Heart right ventricle (tissue), 16 donors: ENCODE measurements around the gene AKAP5. TPM values are rescaled to one million over a fixed set of nuclear protein-coding genes. Genes with fewer than 3 reads are reported as not detected.
A peak's percentile ranks its signal among the peaks of the same experiment; 100 is the strongest.

ENCODE experiments used
- ATAC-seq, 8 donors: fragments of 200-7000 bp; cut with Tn5 transposase; one replicate each; pipeline ENCODE4 v1.9.1; 2020; ENCODE audit warnings: mild to moderate bottlenecking in 8 of 8, moderate library complexity in 8 of 8, moderate number of reproducible peaks in 1 of 8
- DNase-seq, 2 donors: peaks; one replicate each; pipeline ENCODE4 v3.0.0-alpha.2; 2020
- H3K27ac ChIP-seq, 10 donors: fragments of 200-600 bp; sonication (generic) in 2 of 10; one replicate each; pipeline versions ENCODE4 v1.5.0 to v1.8.0; 2020 to 2022; ENCODE audit warnings: mild to moderate bottlenecking in 3 of 10
- H3K27me3 ChIP-seq, 7 donors: fragments of 200-600 bp; one replicate each; pipeline ENCODE4 v1.8.0; 2021 to 2022; ENCODE audit warnings: mild to moderate bottlenecking in 2 of 7
- H3K36me3 ChIP-seq, 9 donors: fragments of 200-600 bp; sonication (generic) in 1 of 9; one replicate each; pipeline versions ENCODE4 v1.5.0 to v1.8.0; 2020 to 2022; ENCODE audit warnings: mild to moderate bottlenecking in 2 of 9
- H3K4me1 ChIP-seq, 9 donors: fragments of 200-600 bp; sonication (generic) in 1 of 9; one replicate each; pipeline versions ENCODE4 v1.5.0 to v1.8.0; 2020 to 2022; ENCODE audit warnings: mild to moderate bottlenecking in 4 of 9
- H3K4me3 ChIP-seq, 10 donors: fragments of 200-600 bp; sonication (generic) in 2 of 10; one replicate each; pipeline versions ENCODE4 v1.5.0 to v1.8.0; 2020 to 2022; ENCODE audit warnings: mild to moderate bottlenecking in 7 of 10, moderate library complexity in 2 of 10
- H3K9me3 ChIP-seq, 11 donors: fragments of 200-600 bp in 10 of 11; sonication (generic) in 2 of 11; one replicate each; pipeline versions ENCODE4 v1.5.0 to v1.8.0; 2013 to 2022; ENCODE audit warnings: mild to moderate bottlenecking in 2 of 11, control low read depth in 1 of 11, moderate library complexity in 1 of 11
- WGBS, 2 donors: extraction: QIAGEN DNeasy Blood & Tissue Kit; methylation state at CpG; one replicate each; pipeline ENCODE4 v1.1.7; 2013; ENCODE audit warnings: inconsistent platforms in 1 of 2; 5-methylcytosine and 5-hydroxymethylcytosine counted together
- intact Hi-C, 10 donors: fragments of 100-400 bp; cut with DNase I; formaldehyde crosslinking; loops; one replicate each; pipeline versions ENCODE4 v1.11.1 to v1.14.2; 2022
- polyA plus RNA-seq, 2 donors: library from polyadenylated mRNA; stranded (reverse); fragments of 200-250 nt; gene quantifications; one replicate each; pipeline ENCODE4 v1.2.3, GENCODE V29; 2013
- total RNA-seq, 10 donors: library from RNA; stranded (reverse); fragmentation: NEBNext Ultra II Directional in 3 of 10; extraction: Animal tissue kit (Norgen Biotek cat#: 25700) in 3 of 10; gene quantifications; one replicate each; pipeline versions ENCODE4 v1.2.1 to v1.2.4, GENCODE V29; 2021 to 2023
- TF ChIP-seq, protein P1 (sequence below), 9 donors: fragments of 200-600 bp; sonication (generic) in 2 of 9; IDR thresholded peaks; one replicate each; pipeline versions ENCODE4 v1.5.0 to v1.8.0; 2021 to 2022; ENCODE audit warnings: antibody characterized with exemption in 9 of 9, mild to moderate bottlenecking in 5 of 9, moderate library complexity in 1 of 9
- donor health status: Arrhythmogenic right ventricular cardiomyopathy.
- donor health status: ischemic (EF 13 %, LVEDD 7.1; RV severe dilation, severe dysfunction).
- donor health status: healthy with polysubstance abuse.
- donor health status: DM: no; HTN: yes; CAD: no.
- donor health status: DM: no; HTN: no; CAD: no.
- donor health status: ischemic (EF 25% LVEDD 6.9; RV normal size, moderate dysfunction).
- donor health status: ischemic (EF 25% LVEDD 5.7; RV mildly dilated, moderate dysfunction).
- donor health status: healthy.
- donor health status: DM: yes; HTN: yes; CAD: no.
- donor health status: Ischemic cardiomyopathy.
- donor health status: ischemic (EF 35%, LVEDD 5.7; RV mildly dilated, moderate dysfunction).
- donor health status: nonischemic (EF 11% LVEDD 7.7; RV severe dilation, severe dysfunction).
- donor health status: DM: yes; HTN: yes; CAD: no.
- donor health status: PGD.
- donor health status: ischemic (EF 29% LVEDD 5.4; RV normal size, mild dysfunction).
- donor health status: nonischemic (EF 23%, LVEDD 6.1; RV moderate dilation, normal function).

AKAP5 gene
- total and polyA plus RNA-seq, 12 donors: 0.07 to 0.51 (median 0.17) TPM

GRCh38 chr14:64440494-64440893, 24.8 kb upstream of the AKAP5 start:
- 80 to 86% methylated on average over 3 of the region's 3 CpGs for WGBS, 2 donors
- ATAC-seq: no peak
- intact Hi-C loops: no loop called here
- H3K4me3 ChIP-seq: no peak overlapping the region
- DNase-seq: no peak
- peaks cover 0 to 94% (median 10%) of the 10 kb centered on the region in 9 donors for H3K36me3 ChIP-seq
- TF ChIP-seq, protein P1, sequence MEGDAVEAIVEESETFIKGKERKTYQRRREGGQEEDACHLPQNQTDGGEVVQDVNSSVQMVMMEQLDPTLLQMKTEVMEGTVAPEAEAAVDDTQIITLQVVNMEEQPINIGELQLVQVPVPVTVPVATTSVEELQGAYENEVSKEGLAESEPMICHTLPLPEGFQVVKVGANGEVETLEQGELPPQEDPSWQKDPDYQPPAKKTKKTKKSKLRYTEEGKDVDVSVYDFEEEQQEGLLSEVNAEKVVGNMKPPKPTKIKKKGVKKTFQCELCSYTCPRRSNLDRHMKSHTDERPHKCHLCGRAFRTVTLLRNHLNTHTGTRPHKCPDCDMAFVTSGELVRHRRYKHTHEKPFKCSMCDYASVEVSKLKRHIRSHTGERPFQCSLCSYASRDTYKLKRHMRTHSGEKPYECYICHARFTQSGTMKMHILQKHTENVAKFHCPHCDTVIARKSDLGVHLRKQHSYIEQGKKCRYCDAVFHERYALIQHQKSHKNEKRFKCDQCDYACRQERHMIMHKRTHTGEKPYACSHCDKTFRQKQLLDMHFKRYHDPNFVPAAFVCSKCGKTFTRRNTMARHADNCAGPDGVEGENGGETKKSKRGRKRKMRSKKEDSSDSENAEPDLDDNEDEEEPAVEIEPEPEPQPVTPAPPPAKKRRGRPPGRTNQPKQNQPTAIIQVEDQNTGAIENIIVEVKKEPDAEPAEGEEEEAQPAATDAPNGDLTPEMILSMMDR (IDR thresholded peaks at IDR 0.05): no peak
- no peaks in the 10 kb centered on the region for H3K27me3 ChIP-seq
- H3K27ac ChIP-seq: no peak overlapping the region
- no peaks in the 10 kb centered on the region for H3K9me3 ChIP-seq
- H3K4me1 ChIP-seq: peaks cover 3 to 21% (median 15%) of the 10 kb centered on the region in 9 donors

GRCh38 chr14:64442300-64442988, 22.9 kb upstream of the AKAP5 start:
- Histone ChIP-seq H3K4me3 (no peak overlapping the region), H3K27ac (peak overlapping the region in 9 of 10 donors; percentile 27 to 63 (median 39)), H3K27me3 (no peaks in the 10 kb centered on the region), H3K36me3 (peaks cover 0 to 92% (median 9%) of the 10 kb centered on the region in 9 donors), H3K4me1 (peaks cover 3 to 29% (median 16%) of the 10 kb centered on the region in 9 donors), H3K9me3 (no peaks in the 10 kb centered on the region)
- peak in 7 of 8 donors; percentile 64 to 93 (median 80) for ATAC-seq
- intact Hi-C loops: no loop called here
- peak in 1 of 2 donors; percentile 21 for DNase-seq
- WGBS, 2 donors: 31 to 45% methylated on average over 17 of the region's 17 CpGs
- TF ChIP-seq, protein P1 (IDR thresholded peaks at IDR 0.05): no peak

DNA sequence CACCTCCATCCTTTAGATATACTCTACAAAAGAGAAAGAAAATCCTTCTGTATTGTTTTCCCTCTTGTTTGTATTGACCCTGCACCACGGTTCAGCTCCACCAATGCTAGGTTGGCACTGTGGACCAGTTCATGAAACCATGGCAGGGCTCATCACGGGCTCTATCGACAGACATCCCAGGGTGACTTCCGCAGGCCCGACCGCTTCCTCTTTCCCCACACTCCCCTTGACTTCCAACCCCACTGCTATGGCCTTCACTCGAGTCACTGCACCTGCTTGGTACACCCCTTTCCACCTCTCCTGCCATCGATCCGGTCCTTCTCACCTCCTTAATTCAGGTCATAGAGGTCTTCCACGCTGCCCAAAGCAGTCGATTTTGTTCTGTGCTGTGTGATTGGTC, 21.2 kb upstream of the AKAP5 start:
- TF ChIP-seq, protein P1 (IDR thresholded peaks at IDR 0.05): no peak
- no peak for DNase-seq
- no peak for ATAC-seq
- H3K4me3 ChIP-seq: no peak overlapping the region
- no peaks in the 10 kb centered on the region for H3K27me3 ChIP-seq
- peaks cover 3 to 25% (median 16%) of the 10 kb centered on the region in 9 donors for H3K4me1 ChIP-seq
- no peak overlapping the region for H3K27ac ChIP-seq
- WGBS, 2 donors: 93 to 94% methylated on average over 11 of the region's 11 CpGs
- intact Hi-C loops: no loop called here
- H3K36me3 ChIP-seq: peaks cover 0 to 92% (median 12%) of the 10 kb centered on the region in 9 donors
- H3K9me3 ChIP-seq: no peaks in the 10 kb centered on the region

- no peak for ATAC-seq
- TF ChIP-seq, protein P1 (IDR thresholded peaks at IDR 0.05): no peak
Measured at GRCh38 chr14:64444984-64445845, 20.1 kb upstream of the AKAP5 start.

More at GRCh38 chr14:64444984-64445845, 20.1 kb upstream of the AKAP5 start:
- intact Hi-C loops: no loop called here
- no peaks in the 10 kb centered on the region for H3K27me3 ChIP-seq
- peaks cover 0 to 93% (median 21%) of the 10 kb centered on the region in 9 donors for H3K36me3 ChIP-seq
- H3K4me3 ChIP-seq: no peak overlapping the region
- H3K4me1 ChIP-seq: peaks cover 3 to 25% (median 16%) of the 10 kb centered on the region in 9 donors
- WGBS, 2 donors: 67 to 69% methylated on average over 7 of the region's 7 CpGs
- H3K9me3 ChIP-seq: no peaks in the 10 kb centered on the region
- peak overlapping the region in 6 of 10 donors; percentile 3 to 82 (median 16) for H3K27ac ChIP-seq
- no peak for DNase-seq
